ENCODE results near the gene ZNF710.

GRCh38 chr15:90022345-90022744 lies 21.2 kb downstream of the ZNF710 start:
- TF ChIP-seq CTCF (IDR thresholded peaks at IDR 0.05) (no peak), POLR2A (IDR thresholded peaks at IDR 0.05) (no peak)

All from adrenal gland (tissue), 5 donors.